AML-193 (cell line): ENCODE measurements around the gene FLYWCH2.

Source experiments
- DNase-seq, 2 experiments: peaks; one replicate each; lab custom pipeline; 2025; lab: John Stamatoyannopoulos, UW

The FLYWCH2 gene

GRCh38 chr16:2883458-2883908 lies 468 bp downstream of the FLYWCH2 start:
- DNase-seq = no peak

- no peak for DNase-seq
Measured at GRCh38 chr16:2884041-2884451, 1.0 kb downstream of the FLYWCH2 start.

DNA sequence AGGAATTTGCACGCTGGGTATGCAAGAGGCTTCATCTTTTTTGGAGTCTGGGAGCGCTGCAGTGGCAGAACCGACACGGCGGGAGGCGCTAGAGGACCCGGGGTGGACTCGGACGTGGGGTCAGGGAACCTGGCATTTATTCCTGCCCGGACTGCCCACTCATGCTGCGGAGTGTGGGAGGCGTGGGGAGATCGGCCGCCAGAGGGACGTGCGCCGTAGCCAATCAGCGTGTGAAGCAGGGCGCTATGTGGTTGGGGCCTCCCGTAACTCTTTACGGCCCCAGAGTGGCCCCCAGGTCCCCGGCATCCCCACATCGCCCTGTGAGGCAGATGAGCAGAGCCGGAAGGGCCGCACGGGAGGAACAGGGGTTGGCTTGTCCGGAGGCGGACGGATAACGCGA lies 11.2 kb downstream of the FLYWCH2 start:
- no peak for DNase-seq

DNA sequence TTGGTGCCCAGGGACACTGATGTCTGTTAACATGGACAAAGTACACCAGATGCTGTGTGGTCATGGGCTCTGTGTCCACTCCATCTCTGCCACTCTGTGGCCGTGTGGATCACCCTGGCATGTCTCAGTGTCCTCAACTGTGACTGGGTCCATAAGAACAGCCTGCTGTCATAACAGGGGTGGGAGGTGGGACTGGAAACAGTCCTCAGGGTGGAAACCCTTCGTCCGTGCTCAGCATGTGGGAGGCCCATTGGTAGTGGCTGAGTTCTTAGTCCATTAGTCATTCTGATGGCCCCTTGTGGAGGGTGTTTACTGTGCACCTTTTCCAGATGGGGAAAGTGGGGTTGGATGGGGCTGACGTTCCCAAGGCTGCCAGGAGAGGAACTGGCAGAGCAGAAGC lies 12.8 kb downstream of the FLYWCH2 start:
- DNase-seq = no peak

- no peak for DNase-seq
Measured at GRCh38 chr16:2896480-2897010, 13.5 kb downstream of the FLYWCH2 start.

DNA sequence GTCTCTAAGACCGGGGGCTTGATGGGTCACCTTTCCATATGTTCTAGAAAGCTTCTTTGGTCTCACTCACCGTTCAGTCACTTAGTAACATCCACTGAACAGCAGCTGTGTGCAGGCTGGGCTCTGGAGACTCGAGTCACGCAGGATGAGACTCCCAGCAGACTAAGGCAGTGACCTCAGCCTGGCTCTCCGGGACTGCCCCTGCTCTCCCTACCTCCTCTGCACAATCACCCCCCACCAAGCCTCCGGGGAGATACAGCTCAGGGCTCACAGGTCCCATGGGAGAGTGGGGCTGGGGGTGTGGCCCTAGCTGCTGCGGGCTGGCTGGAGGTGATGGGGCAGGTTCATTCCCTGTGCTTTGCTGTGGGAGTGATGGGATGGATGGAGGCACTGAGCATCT lies 14.1 kb downstream of the FLYWCH2 start:
- DNase-seq = no peak

DNA sequence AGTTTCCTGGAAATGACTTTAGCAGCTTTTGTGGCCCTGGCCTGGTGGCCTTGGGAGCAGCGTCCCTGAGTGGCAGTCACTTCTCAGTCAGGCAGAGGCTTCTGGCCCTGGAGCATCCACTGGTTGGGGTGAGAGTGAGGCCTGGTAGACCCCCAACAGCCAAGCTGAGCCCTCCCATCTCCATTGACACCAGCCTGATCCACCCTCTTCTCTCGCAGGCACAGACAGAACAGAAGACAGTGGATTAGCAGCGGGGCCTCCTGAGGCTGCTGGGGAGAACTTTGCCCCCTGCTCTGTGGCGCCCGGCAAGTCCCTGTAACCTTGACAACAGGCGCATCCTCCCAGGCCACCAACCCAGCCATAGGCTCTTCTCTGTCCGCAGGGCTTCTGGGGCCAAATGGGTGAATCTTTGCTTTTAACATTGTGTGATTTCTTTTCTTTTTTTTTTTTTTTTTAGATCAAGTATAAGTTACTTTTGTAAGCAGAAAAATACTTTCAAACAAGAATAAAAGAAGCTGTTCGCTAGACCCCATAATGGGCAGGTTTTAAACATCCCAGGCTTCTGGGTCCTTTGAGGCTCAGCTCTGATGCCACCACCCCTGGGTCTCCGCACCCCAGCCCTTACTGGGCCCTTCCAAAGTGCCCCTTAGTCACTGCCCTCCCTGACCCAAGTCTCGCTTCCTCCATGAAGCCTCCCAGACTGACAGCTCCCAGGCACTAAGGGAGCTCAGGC lies 16.0 kb downstream of the FLYWCH2 start:
- no peak for DNase-seq

DNA sequence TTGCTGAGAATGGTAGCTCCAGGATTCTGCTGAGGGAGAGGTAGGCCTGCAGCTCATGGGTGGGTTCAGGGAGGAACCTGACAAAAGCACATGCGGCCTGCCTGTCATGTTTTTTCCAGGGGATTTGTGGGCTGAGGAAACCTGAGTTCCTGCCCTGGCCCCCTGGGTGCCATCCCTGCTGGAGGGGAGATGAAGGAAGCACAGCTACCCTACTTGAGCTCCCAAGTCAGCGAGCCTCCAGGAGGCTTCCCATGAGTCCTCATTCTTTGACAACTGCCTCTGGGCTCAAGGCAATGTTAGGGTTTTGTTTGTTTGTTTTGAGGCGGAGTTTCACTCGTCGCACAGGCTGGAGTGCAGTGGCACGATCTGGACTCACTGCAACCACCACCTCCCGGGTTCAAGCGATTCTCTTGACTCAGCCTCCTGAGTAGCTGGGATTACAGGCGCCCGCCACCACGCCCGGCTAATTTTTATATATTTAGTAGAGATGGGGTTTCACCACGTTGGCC lies 16.6 kb downstream of the FLYWCH2 start:
- no peak for DNase-seq

DNA sequence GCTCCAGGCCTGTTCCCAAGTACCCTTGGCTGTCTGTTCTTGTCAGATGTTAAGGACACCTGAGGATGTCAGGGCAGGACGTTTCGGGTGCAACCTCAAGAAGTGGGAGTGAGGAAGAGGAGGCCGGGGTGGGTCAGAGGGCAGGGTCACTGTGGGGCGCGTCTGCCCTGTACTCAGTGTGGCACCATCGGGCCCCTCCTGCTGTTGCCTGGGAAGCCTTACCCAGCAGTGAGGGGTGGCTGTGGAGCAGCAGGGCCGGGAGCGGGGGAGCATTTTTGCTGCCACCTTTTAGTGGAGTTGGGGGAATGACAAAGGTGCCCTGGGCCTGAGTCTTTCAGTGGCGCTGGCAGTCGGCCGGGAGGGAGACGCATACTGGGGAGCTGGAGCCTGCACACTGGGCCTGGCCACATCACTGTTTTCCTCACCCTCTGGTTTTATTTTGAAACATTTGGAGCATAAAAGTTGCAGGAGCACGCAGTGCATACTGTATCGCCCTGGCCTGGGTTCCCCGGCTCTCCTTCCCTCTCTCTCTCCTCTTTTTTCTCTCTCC lies 17.6 kb downstream of the FLYWCH2 start:
- no peak for DNase-seq

- DNase-seq = no peak
Measured at GRCh38 chr16:2902337-2903130, 19.5 kb downstream of the FLYWCH2 start.

GRCh38 chr16:2904100-2904921 lies 21.3 kb downstream of the FLYWCH2 start:
- peak; percentile 78 to 81 for DNase-seq

DNA sequence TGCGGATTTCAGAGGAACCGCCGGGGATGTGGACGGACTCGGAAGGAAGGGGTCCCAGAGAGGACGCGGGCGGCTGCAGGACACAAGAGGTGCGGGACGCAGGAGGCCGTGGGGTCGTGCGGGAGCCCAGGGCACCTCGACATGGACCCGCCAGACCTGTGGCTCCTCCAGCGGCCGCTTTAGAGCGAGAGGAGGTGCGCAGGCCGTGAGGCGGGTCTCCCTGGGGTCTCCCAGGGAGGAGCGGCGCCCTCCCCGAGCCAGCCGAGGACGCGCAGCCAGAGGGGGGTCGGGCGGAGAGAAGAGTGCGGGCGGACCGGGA lies 21.9 kb downstream of the FLYWCH2 start:
- DNase-seq = no peak

GRCh38 chr16:2905241-2905987 lies 22.4 kb downstream of the FLYWCH2 start:
- peak; percentile 92 to 93 for DNase-seq

- DNase-seq = no peak
Measured at GRCh38 chr16:2905988-2906387, 23.0 kb downstream of the FLYWCH2 start.

- peak in 1 of 2 experiments; percentile 29 for DNase-seq
Measured at GRCh38 chr16:2907084-2907753, 24.2 kb downstream of the FLYWCH2 start.

DNA sequence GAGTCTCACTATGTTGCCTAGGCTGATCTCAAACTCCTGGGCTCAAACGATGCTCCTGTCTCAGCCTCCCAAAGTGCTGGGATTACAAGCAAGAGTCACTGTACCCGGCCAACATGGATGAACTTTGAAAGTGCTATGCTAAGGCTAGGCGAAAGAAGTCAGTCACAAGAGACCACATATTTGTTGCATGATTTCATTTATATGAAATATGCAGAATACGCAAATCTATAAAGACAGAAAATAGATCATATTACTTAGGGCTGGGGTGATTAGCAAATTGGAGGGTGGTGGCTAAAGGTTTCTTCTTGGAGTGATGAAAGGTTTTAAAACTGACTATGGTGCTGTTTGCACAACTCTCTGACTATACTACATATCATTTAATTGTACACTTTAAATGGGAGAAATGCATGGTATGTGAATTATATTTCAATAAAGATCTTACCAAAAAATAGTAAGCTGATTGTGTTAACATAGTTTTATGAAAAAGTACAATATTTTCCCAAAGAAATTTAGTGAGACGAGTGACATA lies 27.5 kb downstream of the FLYWCH2 start:
- DNase-seq = no peak

- peak; percentile 92 for DNase-seq
Measured at GRCh38 chr16:2911638-2912329, 28.8 kb downstream of the FLYWCH2 start, which contains the start of gene FLYWCH1. Gene FLYWCH1, plus strand, starts transcription at chr16:2911931. Its CDS starts 17,755 bp downstream, at chr16:2929686.

DNA sequence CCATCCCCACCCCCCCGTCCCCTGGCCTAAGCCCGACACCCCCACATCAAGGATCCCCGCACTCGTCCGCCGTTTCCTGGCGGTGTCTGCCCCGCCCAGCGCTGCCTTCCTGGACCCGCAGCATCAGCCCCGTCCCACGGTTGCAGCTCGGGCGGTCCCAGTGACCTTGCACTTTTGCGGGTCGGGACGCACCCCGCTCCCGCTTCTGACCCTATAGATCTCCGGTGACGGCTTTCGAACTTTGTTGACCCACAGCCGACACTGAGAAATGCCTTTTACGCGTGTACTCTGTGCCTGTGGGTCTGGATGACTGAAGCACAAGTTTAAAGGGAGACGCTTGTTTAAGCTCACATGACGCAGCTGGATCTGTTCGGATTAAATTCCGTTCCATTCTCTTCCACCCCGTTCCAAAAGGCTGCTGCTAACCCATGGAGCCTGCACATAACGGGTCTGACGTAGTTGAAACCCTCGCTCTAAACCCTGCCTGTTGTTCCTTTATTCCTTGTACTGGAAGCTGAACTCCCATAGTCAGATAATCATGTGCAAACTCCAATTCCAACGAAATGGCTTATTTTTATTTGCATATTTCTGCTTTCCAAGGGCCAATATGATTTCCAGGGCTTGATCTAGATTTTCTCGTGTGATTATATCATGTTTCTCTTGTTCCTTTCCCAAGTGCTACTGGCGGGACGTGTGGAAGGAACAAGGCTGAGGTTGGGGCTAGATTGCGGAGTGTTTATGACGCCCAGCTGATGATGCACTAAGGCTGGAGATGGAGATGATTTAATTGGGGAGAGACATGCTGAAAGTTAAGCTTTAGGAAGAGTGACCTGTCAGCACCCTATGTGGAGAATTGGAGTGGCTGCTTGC lies 29.6 kb downstream of the FLYWCH2 start:
- peak in 1 of 2 experiments; percentile 10 for DNase-seq
